HG03280 (cell line): ENCODE data around the gene EFS.
A peak's percentile ranks its signal among the peaks of the same experiment; 100 is the strongest.
"Not testable (repeated sequence)": the region's sequence is repeated elsewhere in the genome, so short reads cannot be mapped to it uniquely, and the experiment has no call there.

ENCODE experiments used
- ATAC-seq: cut with Tn5 transposase; IDR thresholded peaks from one replicate; pipeline ENCODE4 v1.9.1; 2021; ENCODE audit warnings: mild to moderate bottlenecking, moderate library complexity; ENCODE audit not compliant: unreplicated experiment

Gene EFS

GRCh38 chr14:23327947-23328744 is 36.8 kb downstream of the EFS start:
- ATAC-seq = no peak

- ATAC-seq = no peak
Observed at GRCh38 chr14:23326491-23327332, 38.3 kb downstream of the EFS start.

- ATAC-seq = not testable (repeated sequence)
Observed at GRCh38 chr14:23325746-23326145, 39.2 kb downstream of the EFS start.

GRCh38 chr14:23324993-23325392 is 40.0 kb downstream of the EFS start:
- no peak for ATAC-seq

GRCh38 chr14:23324455-23324846 is 40.5 kb downstream of the EFS start:
- no peak for ATAC-seq

- ATAC-seq = no peak
Observed at GRCh38 chr14:23323838-23324454, 41.0 kb downstream of the EFS start.

- no peak for ATAC-seq
Observed at GRCh38 chr14:23322568-23323517, 42.1 kb downstream of the EFS start.

- peak; percentile 13 for ATAC-seq
Observed at GRCh38 chr14:23321572-23322547, 43.1 kb downstream of the EFS start.

GRCh38 chr14:23320584-23321571 is 44.1 kb downstream of the EFS start, which contains the start of gene PABPN1:
TSS of gene PABPN1 (plus strand) at chr14:23321457. CDS start at chr14:23321470, 13 bp downstream.
- peak; percentile 86 for ATAC-seq

- no peak for ATAC-seq
Observed at GRCh38 chr14:23319746-23320583, 45.0 kb downstream of the EFS start.

- no peak for ATAC-seq
Observed at GRCh38 chr14:23316300-23316699, 48.7 kb downstream of the EFS start.

- ATAC-seq = no peak
Observed at GRCh38 chr14:23310546-23310945, 54.4 kb downstream of the EFS start.

GRCh38 chr14:23308721-23309445 is 56.1 kb downstream of the EFS start:
- ATAC-seq = no peak

GRCh38 chr14:23307687-23308644 is 57.0 kb downstream of the EFS start:
- ATAC-seq = no peak

GRCh38 chr14:23307146-23307530 is 57.8 kb downstream of the EFS start:
- ATAC-seq = no peak
